HG03442 (cell line): ENCODE measurements around the gene HSPB3.
"Not testable (repeated sequence)": the region's sequence is repeated elsewhere in the genome, so short reads cannot be mapped to it uniquely, and the experiment has no call there.

ENCODE experiments used
- ATAC-seq: cut with Tn5 transposase; IDR thresholded peaks from one replicate; pipeline ENCODE4 v1.9.1; 2021; ENCODE audit warnings: mild to moderate bottlenecking, moderate library complexity; ENCODE audit not compliant: unreplicated experiment

HSPB3 gene

DNA sequence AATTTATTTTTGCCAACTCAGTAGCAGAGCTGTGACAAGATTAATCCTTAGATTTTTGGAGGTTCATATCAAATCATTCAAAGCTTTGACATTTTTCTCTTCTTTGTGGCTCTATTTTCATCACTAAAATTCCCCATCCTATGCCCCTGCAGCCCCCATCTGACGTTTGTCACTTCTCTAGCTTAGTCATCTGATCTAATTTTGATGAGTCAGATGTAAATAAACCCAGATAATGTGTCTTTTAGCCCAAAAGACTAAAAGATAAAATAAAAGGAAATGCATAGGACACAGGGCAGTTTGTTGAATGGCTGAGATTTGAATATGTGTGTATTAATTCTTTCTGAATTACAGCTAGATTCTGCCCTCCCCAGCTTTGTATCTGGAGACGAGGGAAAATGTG, 897 bp upstream of the HSPB3 start:
- ATAC-seq, result no peak

- ATAC-seq, result no peak
Measured at GRCh38 chr5:54457094-54457862, 1.8 kb downstream of the HSPB3 start.

GRCh38 chr5:54458221-54458620, 2.7 kb downstream of the HSPB3 start:
- ATAC-seq, result no peak

GRCh38 chr5:54460181-54460919, 4.9 kb downstream of the HSPB3 start:
- ATAC-seq, result no peak

DNA sequence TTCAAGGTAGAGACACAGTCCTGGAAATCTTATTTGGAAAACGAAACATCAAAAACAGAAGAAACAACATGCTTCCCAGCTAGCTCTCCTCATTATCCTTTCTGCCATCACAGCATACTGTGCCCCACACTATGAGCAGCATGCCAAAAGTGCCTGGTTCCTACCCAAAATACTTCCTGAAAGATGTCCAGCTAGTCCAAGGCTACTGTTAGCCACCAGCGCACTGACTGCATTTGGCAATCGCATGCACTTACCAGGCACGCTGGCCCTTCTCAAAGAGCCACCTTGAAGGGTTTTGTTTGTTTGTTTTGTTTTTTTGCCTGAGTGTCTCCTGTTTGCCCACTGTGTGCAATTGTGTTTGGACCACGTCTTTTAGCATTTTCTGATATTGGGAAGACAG, 6.8 kb downstream of the HSPB3 start:
- no peak for ATAC-seq

- ATAC-seq, result no peak
Measured at GRCh38 chr5:54463713-54464112, 8.2 kb downstream of the HSPB3 start.

GRCh38 chr5:54469622-54470021, 14.1 kb downstream of the HSPB3 start:
- peak; percentile 86 for ATAC-seq

GRCh38 chr5:54470128-54470527, 14.6 kb downstream of the HSPB3 start:
- no peak for ATAC-seq

DNA sequence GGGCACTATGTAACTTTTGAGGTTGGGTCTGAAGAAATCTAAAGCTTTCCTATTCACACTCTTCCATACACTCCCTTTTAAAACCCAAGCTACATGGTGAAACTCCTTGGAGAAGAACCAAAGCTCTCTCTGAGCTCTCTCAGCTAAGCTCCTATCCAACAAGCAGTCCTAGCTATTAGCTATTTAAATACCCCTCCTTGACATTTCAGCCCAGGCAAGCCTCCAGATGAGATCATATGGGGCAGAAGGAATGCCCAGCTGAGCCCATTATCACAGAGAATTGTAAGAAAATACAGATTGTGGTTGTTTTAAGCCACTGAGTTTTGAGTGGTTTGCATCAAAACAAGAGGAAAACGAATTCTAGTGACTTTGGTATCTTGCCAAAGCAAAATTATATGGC, 15.2 kb downstream of the HSPB3 start:
- no peak for ATAC-seq

GRCh38 chr5:54471398-54471797, 15.9 kb downstream of the HSPB3 start:
- ATAC-seq, result no peak

DNA sequence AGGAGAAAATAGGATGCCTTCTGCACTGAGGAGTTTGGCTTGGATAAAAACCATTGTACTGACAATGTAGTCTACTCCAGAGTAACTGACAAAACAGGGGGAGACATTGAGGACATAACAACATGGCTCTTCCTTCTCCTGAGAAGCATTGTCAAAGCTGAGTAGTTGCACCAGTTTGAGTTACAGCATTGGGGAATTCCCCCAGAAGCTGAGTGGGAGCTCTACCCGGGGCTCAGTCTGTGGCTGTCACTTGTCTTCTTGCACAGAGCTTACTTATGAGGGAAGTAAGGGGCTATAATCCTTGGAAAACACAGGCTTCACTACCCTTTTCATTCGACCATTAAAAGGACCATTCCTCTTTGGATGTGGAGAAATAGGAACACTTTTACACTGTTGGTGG, 21.2 kb downstream of the HSPB3 start:
- no peak for ATAC-seq

DNA sequence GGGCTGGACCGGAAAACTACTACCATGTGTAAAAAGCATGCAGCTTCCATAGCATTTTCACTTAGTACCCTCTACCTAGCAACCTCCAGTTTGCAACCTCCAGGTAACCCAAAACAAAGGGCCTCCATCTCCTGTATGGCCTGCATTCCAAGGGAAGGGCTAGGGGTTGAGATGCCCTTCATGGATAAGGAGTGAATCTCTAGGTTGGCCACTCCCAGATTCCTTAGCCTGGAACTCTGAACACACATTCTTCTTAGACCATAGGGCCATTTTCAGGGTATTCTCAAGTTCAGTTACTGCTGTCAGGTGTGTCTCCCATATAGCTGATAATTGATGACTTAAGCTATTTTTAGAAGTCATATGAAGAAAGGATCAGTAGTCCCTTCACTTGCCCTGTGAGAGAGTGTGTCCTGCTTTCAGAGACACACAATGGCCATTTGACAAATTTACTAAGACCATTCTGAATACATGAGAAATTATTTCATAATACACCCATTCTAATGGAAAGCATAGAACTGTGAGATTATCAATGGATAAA, 22.5 kb downstream of the HSPB3 start:
- no peak for ATAC-seq

DNA sequence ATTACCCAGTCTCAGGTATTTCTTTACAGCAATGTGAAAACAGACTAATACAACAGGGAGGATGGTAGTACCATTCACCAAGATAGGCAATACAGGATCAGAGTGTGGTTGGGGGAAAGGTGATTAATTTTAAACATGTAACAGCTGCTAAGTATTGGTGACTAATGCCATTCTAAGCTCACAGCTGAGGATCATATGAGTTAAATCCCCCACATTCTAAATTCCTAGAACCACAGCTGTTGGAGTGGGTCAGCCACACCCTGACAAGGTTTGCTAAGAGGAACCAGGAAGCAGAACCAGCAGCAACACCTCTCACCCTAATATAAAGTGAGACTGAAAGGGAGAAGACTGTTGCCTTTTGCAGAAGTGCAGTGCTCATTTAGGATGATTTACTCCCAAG, 24.8 kb downstream of the HSPB3 start:
- no peak for ATAC-seq

- no peak for ATAC-seq
Measured at GRCh38 chr5:54484219-54484894, 28.9 kb downstream of the HSPB3 start.

GRCh38 chr5:54485659-54486058, 30.2 kb downstream of the HSPB3 start:
- not testable (repeated sequence) for ATAC-seq

GRCh38 chr5:54489648-54489979, 34.1 kb downstream of the HSPB3 start:
- not testable (repeated sequence) for ATAC-seq

GRCh38 chr5:54491326-54491725, 35.8 kb downstream of the HSPB3 start:
- ATAC-seq, result no peak

GRCh38 chr5:54492178-54492577, 36.7 kb downstream of the HSPB3 start:
- no peak for ATAC-seq

DNA sequence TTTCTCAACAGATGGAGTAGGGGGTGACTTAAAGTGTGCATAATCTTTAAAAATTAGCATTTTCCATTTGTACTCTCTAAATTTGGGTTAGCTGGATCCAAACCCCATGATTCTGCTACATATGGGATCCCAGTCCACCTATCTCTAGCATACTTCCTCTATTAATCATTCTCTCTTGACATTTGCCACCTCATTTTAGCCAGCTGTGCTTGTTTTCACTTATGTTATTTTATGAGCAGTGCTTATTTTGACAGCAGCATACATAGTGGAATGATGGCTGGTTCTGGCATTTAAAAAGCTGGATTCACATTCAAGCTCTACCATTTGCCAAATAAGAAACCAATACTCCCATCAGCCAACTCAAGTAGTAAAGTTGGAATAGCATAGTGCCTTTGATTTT, 39.5 kb downstream of the HSPB3 start:
- ATAC-seq, result no peak
